SJSA1 (cell line): ENCODE data around the gene CDHR1. TPM values are rescaled to one million over a fixed set of nuclear protein-coding genes. Genes with fewer than 3 reads are reported as not detected.

Source experiments
- DNase-seq, 2 experiments: peaks; one replicate each; pipeline ENCODE4 v3.0.0-alpha.2; 2015 to 2020; ENCODE audit warnings: low spot score in 2 of 2, low read depth in 1 of 2
- H3K27ac ChIP-seq: fragments of 250-450 bp; sonication (Bioruptor Pico); 2 replicates; pipeline ENCODE4 v1.5.1; 2020; ENCODE audit warnings: mild to moderate bottlenecking, moderate library complexity
- H3K27me3 ChIP-seq: fragments of 250-450 bp; sonication (Bioruptor Pico); replicated peaks from 2 replicates; pipeline ENCODE4 v1.5.1; 2020; ENCODE audit warnings: mild to moderate bottlenecking, moderate library complexity
- H3K36me3 ChIP-seq: fragments of 250-450 bp; sonication (Bioruptor Pico); 2 replicates; pipeline ENCODE4 v1.5.1; 2020; ENCODE audit warnings: mild to moderate bottlenecking
- H3K4me1 ChIP-seq: fragments of 250-450 bp; sonication (Bioruptor Pico); replicated peaks from 2 replicates; pipeline ENCODE4 v1.6.1; 2021; ENCODE audit warnings: mild to moderate bottlenecking
- H3K4me3 ChIP-seq: fragments of 250-450 bp; sonication (Bioruptor Pico); 2 replicates; pipeline ENCODE4 v1.5.1; 2020; ENCODE audit warnings: mild to moderate bottlenecking
- H3K9me3 ChIP-seq: fragments of 250-450 bp; sonication (Bioruptor Pico); replicated peaks from 2 replicates; pipeline ENCODE4 v1.5.1; 2020; ENCODE audit warnings: mild to moderate bottlenecking
- total RNA-seq: library from RNA; depleted of rRNA; stranded (reverse); fragments of >200 nt; shearing (Covaris generic); gene quantifications from 2 replicates; pipeline ENCODE4 v1.2.3, GENCODE V29; 2014; rRNA removed

Gene CDHR1
- total RNA-seq, 1 experiment from 2014 or later: 0.03 TPM

DNA sequence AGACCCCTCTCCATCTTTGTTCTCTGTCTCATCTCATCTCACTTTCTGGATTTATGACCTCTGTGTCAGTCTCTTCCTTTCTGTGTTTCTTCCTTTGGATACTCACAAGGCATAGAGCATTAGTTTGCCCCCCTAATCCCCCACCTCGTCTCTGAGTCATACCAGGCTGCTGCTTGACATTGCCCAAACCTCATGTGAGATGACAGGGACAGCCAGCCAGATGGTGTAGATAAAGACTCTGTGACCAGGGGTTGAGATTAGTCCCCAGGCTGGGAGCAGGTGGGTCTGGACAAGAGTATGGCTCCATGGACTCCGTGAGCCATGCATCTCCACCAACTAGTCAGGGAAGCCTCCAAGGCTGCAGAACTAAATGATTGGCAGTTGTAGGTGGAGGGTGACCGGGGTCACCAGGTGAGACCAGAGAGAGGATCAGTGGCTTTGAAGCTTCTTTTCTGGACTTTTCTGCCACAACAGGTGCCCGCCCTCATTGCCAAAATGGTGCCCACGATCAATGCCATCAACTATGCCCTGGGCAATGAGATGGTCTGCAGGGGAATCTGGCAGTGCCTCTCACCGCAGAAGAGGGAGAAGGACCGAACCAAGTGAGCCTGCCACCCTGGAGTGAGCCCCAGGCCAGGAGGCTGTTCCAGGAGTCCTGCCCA, 63.8 kb downstream of the CDHR1 start:
- peak in 1 of 2 experiments; percentile 26 for DNase-seq
- no peaks in the 10 kb centered on the region for H3K36me3 ChIP-seq
- H3K9me3 ChIP-seq: no peaks in the 10 kb centered on the region
- no peaks in the 10 kb centered on the region for H3K27me3 ChIP-seq
- H3K27ac ChIP-seq: no peak overlapping the region
- no peaks in the 10 kb centered on the region for H3K4me1 ChIP-seq
- no peak overlapping the region for H3K4me3 ChIP-seq

DNA sequence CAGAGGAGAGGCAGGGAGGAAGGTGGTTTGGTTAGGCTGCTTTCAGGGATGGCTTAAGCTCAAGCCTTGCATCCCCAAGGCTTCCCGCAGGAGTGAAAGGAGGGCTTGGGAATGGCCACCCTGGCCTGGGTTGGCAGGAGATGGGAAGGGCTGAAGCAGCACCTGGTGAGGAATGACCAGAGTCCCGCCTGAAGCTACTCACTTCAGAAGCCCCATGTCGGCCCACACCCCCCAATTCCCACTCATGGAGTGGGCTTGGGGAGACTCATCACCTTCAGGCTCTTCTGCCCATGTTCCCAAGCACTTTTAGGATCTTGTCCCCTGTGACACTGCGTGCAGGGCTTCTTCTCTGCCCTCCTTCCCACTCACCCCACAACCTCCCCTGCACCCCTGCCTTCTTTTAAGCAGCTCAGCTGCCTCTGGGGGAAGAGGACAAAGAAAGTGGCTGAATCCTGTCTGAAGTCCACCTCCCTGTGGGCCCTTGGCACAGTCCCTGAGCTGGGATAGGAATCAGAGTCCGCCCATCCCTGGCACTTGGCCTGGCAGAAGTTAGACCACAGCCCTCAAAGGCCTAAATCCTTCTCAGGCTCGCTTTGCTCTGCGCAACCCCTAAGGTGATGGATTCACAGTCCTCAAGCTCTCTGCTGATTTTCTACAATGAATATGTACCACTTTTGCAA, 67.0 kb downstream of the CDHR1 start:
- Histone ChIP-seq H3K27ac (no peak overlapping the region), H3K27me3 (no peaks in the 10 kb centered on the region)

DNA sequence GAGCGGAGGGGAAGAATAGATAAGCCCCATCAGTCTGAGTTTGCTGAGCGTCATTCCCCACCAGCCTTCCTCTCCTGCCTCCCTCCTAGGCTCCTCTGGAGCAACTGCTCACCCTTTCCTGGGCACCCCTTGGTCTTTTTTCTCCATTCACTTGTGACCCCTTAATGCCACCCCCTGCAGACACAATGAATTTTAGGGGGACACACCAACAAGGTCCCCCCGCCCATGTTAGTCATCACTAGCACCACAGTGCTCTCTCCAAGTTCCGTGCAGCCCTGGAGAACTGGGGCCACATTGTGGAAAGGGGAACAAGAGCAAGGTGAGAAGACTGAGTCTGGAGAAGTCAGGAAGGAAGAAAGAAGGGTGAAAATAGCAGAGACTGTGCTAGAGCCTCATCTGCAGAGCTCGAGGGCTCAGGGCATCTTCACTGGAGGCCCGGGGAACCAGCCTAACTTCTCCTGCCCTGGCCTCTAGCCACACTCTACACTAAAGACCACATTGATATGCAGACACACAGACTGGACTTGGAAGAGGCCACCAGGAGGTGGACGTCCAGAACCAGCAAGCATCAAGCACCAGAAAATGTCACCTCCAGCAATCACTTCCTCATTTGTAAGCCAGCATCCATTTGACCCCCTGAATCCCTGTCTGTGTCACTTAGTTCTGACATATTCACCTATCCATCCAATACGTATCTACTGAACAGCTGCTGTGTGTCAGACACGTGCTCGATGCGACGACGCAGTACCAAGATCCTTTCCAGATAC, 68.0 kb downstream of the CDHR1 start:
- H3K27ac ChIP-seq: no peak overlapping the region
- H3K9me3 ChIP-seq: no peaks in the 10 kb centered on the region
- peak in 1 of 2 experiments; percentile 16 for DNase-seq
- H3K4me3 ChIP-seq: no peak overlapping the region
- H3K4me1 ChIP-seq: peaks cover 8% of the 10 kb centered on the region
- no peaks in the 10 kb centered on the region for H3K27me3 ChIP-seq
- H3K36me3 ChIP-seq: no peaks in the 10 kb centered on the region

More for the DNA sequence above, 67.0 kb downstream of the CDHR1 start:
- H3K9me3 ChIP-seq: no peaks in the 10 kb centered on the region
- peaks cover 6% of the 10 kb centered on the region for H3K4me1 ChIP-seq
- H3K36me3 ChIP-seq: no peaks in the 10 kb centered on the region
- DNase-seq: peak in 1 of 2 experiments; percentile 25
- H3K4me3 ChIP-seq: no peak overlapping the region

DNA sequence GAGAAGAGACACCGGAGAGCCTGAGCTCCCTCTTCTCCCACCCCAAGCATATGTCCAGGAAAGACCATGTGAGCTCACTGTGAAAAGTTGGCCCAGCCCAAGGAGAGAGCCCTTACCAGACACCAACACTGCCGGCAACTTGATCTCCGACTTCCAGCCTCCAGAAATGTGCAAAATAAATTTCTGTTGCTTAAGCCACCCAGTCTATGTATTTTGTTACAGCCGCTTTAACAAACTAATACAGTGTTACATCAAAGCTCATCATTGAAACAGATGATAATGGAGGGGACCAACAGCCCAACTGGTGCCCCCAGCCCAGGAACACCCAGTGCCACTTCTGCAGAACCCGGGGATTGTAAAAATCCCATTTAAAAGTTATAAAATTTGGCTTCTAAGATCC, 69.4 kb downstream of the CDHR1 start:
- Histone ChIP-seq H3K27ac (no peak overlapping the region), H3K36me3 (no peaks in the 10 kb centered on the region), H3K27me3 (no peaks in the 10 kb centered on the region), H3K4me1 (peaks cover 17% of the 10 kb centered on the region), H3K9me3 (no peaks in the 10 kb centered on the region), H3K4me3 (no peak overlapping the region)
- no peak for DNase-seq

DNA sequence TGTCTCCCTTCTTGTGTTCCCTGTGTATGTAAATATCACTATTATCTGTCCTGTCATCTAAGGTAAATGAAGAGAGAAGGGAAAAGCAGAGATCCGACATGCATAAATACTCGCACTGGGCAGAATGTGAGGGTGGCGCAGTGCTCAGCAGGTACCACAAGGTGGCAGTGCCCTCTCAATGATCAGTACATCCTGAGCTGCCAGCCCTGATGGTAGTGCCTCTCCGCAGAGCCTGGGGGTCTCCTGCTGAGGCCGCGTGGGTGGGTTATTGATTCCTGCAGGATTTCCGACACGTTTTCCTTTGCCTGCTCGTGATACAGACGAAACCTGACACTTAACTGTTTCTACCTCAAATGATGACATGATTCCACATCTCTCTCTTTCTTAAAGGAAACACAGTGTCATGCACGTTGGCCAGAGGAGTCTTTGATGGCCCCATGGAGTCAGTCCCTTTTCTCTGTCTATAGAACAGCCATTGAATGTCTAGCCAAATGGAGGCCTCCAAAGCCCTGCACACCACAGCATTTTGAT, 70.3 kb downstream of the CDHR1 start:
- no peaks in the 10 kb centered on the region for H3K27me3 ChIP-seq
- peaks cover 24% of the 10 kb centered on the region for H3K4me1 ChIP-seq
- H3K4me3 ChIP-seq: no peak overlapping the region
- no peaks in the 10 kb centered on the region for H3K36me3 ChIP-seq
- no peaks in the 10 kb centered on the region for H3K9me3 ChIP-seq
- peak; percentile 69 for DNase-seq
- no peak overlapping the region for H3K27ac ChIP-seq

DNA sequence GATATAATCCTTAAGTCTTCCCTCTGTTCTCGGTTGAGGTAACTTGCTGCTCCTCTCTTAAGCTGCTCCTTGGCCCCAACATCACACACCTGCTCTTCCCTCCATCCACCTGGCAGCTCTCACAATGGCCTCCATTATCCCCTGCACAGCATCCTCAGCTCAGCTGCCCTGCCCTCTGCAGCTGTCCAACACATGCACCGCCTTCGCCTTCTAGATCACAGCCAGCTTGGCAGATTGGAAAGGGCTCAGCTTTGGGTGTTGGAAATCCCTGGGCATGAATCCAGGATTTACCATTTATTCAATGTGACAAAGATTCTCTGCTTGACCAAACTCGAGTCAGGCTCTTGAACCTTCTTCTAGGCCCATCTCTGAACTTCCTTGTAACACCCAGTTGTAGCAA, 71.1 kb downstream of the CDHR1 start:
- no peaks in the 10 kb centered on the region for H3K27me3 ChIP-seq
- no peak overlapping the region for H3K4me3 ChIP-seq
- no peak overlapping the region for H3K27ac ChIP-seq
- peaks cover 32% of the 10 kb centered on the region for H3K4me1 ChIP-seq
- DNase-seq: no peak
- H3K9me3 ChIP-seq: no peaks in the 10 kb centered on the region
- H3K36me3 ChIP-seq: no peaks in the 10 kb centered on the region

DNA sequence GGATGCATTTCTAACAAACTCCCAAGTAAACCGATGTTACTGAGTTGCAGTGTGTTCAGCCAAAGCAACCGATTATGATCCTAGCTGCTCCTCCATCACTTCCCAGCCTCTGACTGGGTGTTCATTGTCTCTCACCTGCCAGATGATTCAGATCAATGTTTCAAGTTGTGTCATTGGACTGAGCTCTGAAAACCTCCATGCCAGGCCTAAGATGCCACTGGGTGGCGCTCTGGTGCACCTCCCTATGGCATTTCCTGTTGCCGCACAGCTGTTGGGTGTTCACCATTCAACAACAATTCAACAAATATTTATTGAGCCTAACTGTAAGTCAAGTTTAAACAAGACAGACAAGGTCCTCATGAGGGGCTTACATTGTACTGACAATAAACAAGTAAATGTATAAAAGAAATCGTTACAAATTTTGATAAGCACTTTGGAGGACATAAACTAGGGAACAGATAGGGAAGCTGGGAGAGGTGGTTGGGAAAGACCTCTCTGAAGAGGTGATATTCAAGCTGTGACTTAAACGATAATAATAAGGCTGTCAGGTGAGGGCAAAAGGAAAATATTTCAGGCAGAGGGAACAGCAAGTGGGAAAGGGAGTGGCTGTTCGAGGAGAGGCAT, 73.3 kb downstream of the CDHR1 start:
- no peak overlapping the region for H3K4me3 ChIP-seq
- H3K27me3 ChIP-seq: no peaks in the 10 kb centered on the region
- H3K36me3 ChIP-seq: no peaks in the 10 kb centered on the region
- H3K27ac ChIP-seq: peak overlapping the region; percentile 40
- no peaks in the 10 kb centered on the region for H3K9me3 ChIP-seq
- H3K4me1 ChIP-seq: peaks cover 35% of the 10 kb centered on the region
- peak; percentile 58 to 69 for DNase-seq

DNA sequence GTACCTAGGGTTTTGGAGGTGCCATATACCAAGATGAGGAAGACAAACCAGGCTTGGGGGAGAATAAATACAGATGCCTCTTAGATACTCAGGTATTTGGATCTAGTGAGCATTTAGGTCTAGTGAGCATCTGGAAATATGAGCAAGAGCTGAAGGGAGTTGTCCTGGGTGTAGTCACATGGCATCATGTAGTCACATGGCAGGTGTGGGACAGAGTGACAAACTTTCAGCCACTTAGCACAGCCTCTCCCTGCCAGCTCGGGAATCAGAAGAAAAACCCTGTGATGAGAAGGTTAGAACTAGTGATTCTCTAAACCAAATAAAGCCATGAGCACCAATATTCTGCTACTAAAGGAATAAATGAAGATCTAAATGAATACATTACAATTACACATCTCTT, 74.8 kb downstream of the CDHR1 start:
- no peaks in the 10 kb centered on the region for H3K36me3 ChIP-seq
- peaks cover 35% of the 10 kb centered on the region for H3K4me1 ChIP-seq
- DNase-seq: no peak
- no peaks in the 10 kb centered on the region for H3K27me3 ChIP-seq
- H3K27ac ChIP-seq: peak overlapping the region; percentile 55
- H3K9me3 ChIP-seq: no peaks in the 10 kb centered on the region
- no peak overlapping the region for H3K4me3 ChIP-seq

Other genes starting within 250 kb of the CDHR1 start
- gene GHITM, start 55.0 kb upstream of the CDHR1 start, total RNA-seq: 221 and 295 TPM in 2 replicates
- gene GPR15LG, start 20.7 kb upstream of the CDHR1 start, total RNA-seq: not detected in 2 replicates
- not detected in 2 replicates for gene LRIT2, start 31.0 kb downstream of the CDHR1 start, total RNA-seq
- gene LRIT1, start 47.0 kb downstream of the CDHR1 start, total RNA-seq: not detected in 2 replicates
- not detected in 2 replicates for gene RGR, start 50.5 kb downstream of the CDHR1 start, total RNA-seq
- 32.3 and 45.0 TPM in 2 replicates for gene CCSER2, start 134.1 kb downstream of the CDHR1 start, total RNA-seq